Panc1 (cell line): ENCODE results near the gene CES3.

Experiments
- CTCF ChIP-seq: fragments of 450-650 bp; IDR thresholded peaks from 2 replicates; pipeline ENCODE4 v1.5.1; 2017; ENCODE audit warnings: mild to moderate bottlenecking
- POLR2AphosphoS5 ChIP-seq: IDR thresholded peaks from 2 replicates; pipeline ENCODE4 v1.6.1; 2012; ENCODE audit warnings: mild to moderate bottlenecking, low read depth, low read length, moderate library complexity
- REST ChIP-seq, 2 experiments: IDR thresholded peaks; 2 replicates each; pipeline ENCODE4 v1.6.1; 2011 to 2012; ENCODE audit warnings: low read depth in 2 of 2, control low read depth in 1 of 2, low read length in 1 of 2, mild to moderate bottlenecking in 1 of 2, moderate library complexity in 1 of 2; ENCODE audit not compliant: insufficient read depth in 1 of 2
- SIN3A ChIP-seq: IDR thresholded peaks from 2 replicates; pipeline ENCODE4 v1.6.1; 2012; ENCODE audit warnings: low read depth, mild to moderate bottlenecking, low read length, moderate library complexity, borderline replicate concordance; ENCODE audit not compliant: insufficient read depth
- TCF7L2 ChIP-seq: IDR thresholded peaks from 2 replicates; pipeline ENCODE4 v1.6.1; 2011; ENCODE audit warnings: mild to moderate bottlenecking, low read depth, low read length, inconsistent platforms

DNA sequence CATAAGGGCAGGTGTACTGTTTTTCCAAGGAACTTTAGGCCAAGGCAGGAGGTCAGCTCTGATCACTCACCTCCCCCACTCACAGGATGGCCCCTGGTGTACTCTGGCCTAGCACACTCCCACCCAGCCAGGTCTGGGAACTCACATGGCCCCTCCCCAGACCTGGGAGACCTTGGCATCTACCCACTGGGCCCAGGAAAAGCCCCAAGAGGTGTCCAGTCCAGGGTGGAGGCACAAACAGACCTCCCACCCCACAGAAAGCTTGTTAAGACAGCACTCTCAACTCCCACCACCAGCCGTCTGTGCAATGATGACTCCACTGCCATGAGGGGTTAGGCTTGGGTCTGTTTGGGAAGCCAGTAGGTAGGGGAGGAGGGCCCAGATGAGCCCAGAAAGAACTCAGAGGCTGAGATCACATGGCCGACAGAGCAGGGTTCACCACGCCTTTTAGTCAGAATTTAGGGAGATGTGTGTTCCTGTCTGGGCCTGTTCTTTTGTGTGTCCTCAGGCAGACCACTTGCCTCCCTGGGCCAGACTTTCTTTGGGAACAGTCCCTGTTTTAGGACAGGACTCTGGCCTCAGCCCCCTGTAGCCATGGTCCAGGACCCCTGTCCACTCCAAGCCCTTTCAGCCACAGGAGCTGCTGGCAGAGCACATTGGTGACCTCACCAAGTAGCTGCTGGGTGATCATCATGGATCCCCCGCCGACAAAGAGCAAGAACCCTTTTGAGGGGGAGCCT, 55.8 kb downstream of the CES3 start:
- TF ChIP-seq CTCF = no peak
- TF ChIP-seq SIN3A = no peak
- no peak for TF ChIP-seq POLR2AphosphoS5
- no peak for TF ChIP-seq REST (IDR thresholded peaks at IDR 0.05; ENCODE audit: insufficient read depth in 1 of 2, low read depth in 2 of 2, low read length in 1 of 2)
- TF ChIP-seq TCF7L2 = no peak
